GM19467 (cell line): ENCODE results near the gene SMAD3.

Experiments used
- ATAC-seq: cut with Tn5 transposase; IDR thresholded peaks from one replicate; pipeline ENCODE4 v1.9.1; 2021; ENCODE audit warnings: mild to moderate bottlenecking, moderate library complexity; ENCODE audit not compliant: unreplicated experiment

Gene SMAD3

GRCh38 chr15:67080118-67080899 lies 14.9 kb downstream of the SMAD3 start:
- ATAC-seq, result no peak

GRCh38 chr15:67080900-67081431 lies 15.6 kb downstream of the SMAD3 start:
- ATAC-seq, result peak; percentile 48

GRCh38 chr15:67082007-67082536 lies 16.7 kb downstream of the SMAD3 start:
- no peak for ATAC-seq

- ATAC-seq, result no peak
These were observed 17.8 kb downstream of the SMAD3 start for GRCh38 chr15:67083135-67083762.

- no peak for ATAC-seq
These were observed 19.2 kb downstream of the SMAD3 start for GRCh38 chr15:67084561-67084960.

GRCh38 chr15:67085237-67085817 lies 19.9 kb downstream of the SMAD3 start:
- peak; percentile 23 for ATAC-seq

GRCh38 chr15:67085818-67086636 lies 20.6 kb downstream of the SMAD3 start:
- peak; percentile 37 for ATAC-seq

- ATAC-seq, result no peak
These were observed 21.2 kb downstream of the SMAD3 start for GRCh38 chr15:67086637-67086914.

- ATAC-seq, result no peak
These were observed 22.2 kb downstream of the SMAD3 start for GRCh38 chr15:67087507-67088172.

- no peak for ATAC-seq
These were observed 24.1 kb downstream of the SMAD3 start for GRCh38 chr15:67089217-67090193.

GRCh38 chr15:67090297-67091070 lies 25.1 kb downstream of the SMAD3 start:
- no peak for ATAC-seq

GRCh38 chr15:67091071-67091979 lies 25.9 kb downstream of the SMAD3 start:
- ATAC-seq, result peak; percentile 64

GRCh38 chr15:67091980-67092677 lies 26.7 kb downstream of the SMAD3 start:
- ATAC-seq, result no peak

GRCh38 chr15:67092752-67093503 lies 27.5 kb downstream of the SMAD3 start:
- no peak for ATAC-seq

- peak; percentile 50 for ATAC-seq
These were observed 28.1 kb downstream of the SMAD3 start for GRCh38 chr15:67093504-67093862.
